Stimulated activated CD8-positive, alpha-beta memory T cell treated with anti-CD3 and anti-CD28 coated beads, Interleukin-7, amount 100 ng/mL, for 48 hours (primary cell): ENCODE measurements around the gene ACAT2.
"Not testable (repeated sequence)": the region's sequence is repeated elsewhere in the genome, so short reads cannot be mapped to it uniquely, and the experiment has no call there.

Experiments
- DNase-seq, 2 donors: peaks; one replicate each; pipeline ENCODE4 v3.0.0-alpha.2; 2020; ENCODE audit warnings: low read depth in 1 of 2; ENCODE audit errors: extremely low read depth in 1 of 2

Gene ACAT2

GRCh38 chr6:159729598-159730331 is 32.1 kb upstream of the ACAT2 start:
- no peak for DNase-seq

- DNase-seq: no peak
These were observed 31.5 kb upstream of the ACAT2 start for GRCh38 chr6:159730332-159730676.

GRCh38 chr6:159732550-159732949 is 29.3 kb upstream of the ACAT2 start:
- not testable (repeated sequence) for DNase-seq

- not testable (repeated sequence) for DNase-seq
These were observed 28.4 kb upstream of the ACAT2 start for GRCh38 chr6:159733395-159733794.

DNA sequence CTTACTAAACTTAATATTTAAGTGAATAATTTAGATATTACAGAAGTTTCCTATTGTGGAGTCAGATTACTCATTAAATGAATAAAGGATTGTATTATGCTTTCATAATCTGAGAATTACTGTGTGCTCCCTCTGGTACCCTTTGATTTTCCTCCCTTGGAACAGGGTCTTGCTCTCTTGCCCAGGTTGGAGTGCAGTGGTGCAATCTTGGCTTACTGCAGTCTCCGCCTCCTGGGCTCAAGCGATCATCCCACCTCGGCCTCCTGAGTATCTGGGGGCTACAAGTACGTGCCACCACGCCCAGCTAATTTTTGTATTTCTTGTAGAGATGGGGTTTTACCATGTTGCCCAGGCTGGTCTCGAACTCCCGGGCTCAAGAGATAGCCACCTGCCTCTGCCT is 24.9 kb upstream of the ACAT2 start:
- no peak for DNase-seq

DNA sequence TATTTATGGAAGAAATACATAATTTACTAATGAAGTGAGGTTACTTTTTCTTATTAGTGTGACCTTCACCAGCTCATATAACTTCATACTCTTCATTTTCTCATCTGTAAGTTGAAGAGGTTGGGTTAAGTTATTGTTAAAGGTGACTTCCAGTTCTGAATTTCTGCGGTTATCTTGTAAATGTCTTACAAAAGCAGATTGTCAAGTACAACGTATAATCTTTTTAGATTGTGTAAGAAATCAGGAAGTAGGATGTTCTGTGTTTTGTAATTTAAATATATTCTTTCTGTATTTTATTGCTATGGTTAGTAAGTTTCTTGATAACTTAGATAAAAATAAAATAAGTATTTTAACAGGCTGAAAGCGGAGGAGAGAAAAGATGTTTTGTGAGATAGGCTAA is 22.5 kb upstream of the ACAT2 start:
- no peak for DNase-seq

GRCh38 chr6:159742165-159742564 is 19.7 kb upstream of the ACAT2 start:
- no peak for DNase-seq

DNA sequence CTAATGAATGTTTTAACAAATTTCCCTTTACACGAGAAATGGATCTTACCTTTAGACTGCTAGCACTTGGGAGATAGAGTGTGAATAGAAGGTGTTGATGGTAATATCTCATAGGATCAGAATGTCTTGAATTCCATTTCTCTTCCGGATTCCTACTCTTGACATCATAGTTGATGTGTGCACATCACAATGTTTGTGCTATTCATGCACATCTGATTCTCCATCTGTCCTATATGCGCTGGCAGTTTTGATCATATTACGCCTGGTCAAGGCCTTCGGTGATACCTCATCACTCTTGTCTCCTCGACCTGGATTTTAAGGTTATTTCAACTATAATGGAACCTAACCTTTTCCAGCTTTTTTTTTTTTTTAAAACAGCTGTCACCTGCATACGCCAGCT is 16.8 kb upstream of the ACAT2 start:
- no peak for DNase-seq

GRCh38 chr6:159746759-159747158 is 15.1 kb upstream of the ACAT2 start:
- no peak for DNase-seq

DNA sequence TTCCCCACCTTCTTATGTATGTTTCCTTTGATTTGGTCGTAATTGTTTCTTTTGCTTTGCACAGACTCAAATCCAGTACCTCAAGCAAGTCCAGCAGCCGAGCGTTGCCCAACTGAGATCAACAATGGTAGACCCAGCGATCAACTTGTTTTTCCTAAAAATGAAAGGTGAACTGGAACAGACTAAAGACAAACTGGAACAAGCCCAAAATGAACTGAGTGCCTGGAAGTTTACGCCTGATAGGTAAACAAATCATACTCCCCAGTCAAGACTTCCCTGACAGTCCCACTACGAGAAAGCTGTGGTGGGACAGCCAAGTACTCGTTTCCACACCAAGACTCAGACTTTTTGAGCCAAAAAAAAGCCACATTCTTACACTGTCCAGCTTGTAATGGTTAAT is 13.7 kb upstream of the ACAT2 start:
- DNase-seq: not testable (repeated sequence)

DNA sequence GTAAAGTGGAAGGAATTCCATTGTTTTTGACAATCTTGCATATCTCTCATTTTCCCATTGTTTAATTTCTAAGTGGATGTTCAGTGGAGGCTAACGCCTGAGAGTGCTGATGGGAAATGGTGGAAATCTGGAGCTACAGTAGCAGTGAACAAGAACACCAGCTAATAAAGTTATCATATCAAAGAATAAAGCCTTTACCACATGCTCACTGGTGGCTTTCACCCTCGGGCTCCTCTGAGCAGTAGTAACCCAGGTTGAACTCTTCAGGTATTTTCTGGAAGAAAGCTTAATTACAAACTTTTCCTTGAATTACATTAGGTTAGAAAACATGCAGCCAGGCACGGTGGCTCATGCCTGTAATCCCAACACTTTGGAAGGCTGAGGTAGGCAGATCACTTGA is 10.4 kb upstream of the ACAT2 start:
- no peak for DNase-seq

DNA sequence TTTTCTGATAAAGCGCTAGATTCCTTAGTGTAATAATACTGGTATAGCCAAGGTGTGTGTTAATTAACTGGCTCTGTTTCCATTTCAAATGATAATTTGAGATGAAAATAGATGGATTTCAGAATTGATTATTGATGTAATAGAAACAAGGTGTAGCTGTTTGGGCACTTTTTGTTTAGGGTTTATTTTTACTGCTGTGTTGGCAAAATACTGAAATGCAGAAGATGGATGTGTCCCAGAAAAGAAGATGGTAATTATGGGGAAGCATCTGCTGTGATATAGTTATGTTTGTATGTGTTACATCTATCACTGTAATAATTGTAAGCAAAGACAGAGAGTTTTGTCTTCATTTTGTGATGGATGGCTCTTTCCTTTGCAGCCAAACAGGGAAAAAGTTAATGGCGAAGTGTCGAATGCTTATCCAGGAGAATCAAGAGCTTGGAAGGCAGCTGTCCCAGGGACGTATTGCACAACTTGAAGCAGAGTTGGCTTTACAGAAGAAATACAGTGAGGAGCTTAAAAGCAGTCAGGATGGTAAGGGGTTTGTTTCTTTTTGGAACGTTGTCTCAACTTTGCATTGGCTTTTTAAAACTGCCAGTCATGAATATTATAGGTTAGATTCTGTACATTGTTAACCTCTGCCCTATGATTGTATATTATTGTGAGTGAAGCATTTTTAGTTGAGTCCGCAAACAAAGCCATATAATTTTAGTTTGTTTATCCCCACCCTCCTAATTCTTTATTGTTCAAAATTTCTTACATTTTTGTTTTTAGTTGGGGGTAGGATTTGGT is 8.6 kb upstream of the ACAT2 start:
- no peak for DNase-seq

DNA sequence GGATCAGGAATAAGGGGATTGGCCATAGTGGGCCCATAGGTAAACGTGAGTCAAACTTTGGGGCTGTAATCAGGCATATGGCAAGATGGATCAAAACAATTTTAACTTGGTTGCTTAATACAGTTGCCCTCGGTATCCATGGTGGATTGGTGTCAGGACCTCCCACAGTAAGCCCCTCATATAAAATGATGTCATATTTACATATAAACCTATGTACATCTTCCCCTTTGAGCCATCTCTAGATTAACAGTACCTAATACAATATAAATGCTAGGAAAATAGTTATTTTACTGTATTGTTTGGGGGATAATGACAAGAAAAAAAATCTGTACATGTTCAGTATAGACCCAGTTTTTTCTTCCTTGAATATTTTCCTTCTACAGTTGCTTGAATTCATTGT is 7.4 kb upstream of the ACAT2 start:
- DNase-seq: no peak

DNA sequence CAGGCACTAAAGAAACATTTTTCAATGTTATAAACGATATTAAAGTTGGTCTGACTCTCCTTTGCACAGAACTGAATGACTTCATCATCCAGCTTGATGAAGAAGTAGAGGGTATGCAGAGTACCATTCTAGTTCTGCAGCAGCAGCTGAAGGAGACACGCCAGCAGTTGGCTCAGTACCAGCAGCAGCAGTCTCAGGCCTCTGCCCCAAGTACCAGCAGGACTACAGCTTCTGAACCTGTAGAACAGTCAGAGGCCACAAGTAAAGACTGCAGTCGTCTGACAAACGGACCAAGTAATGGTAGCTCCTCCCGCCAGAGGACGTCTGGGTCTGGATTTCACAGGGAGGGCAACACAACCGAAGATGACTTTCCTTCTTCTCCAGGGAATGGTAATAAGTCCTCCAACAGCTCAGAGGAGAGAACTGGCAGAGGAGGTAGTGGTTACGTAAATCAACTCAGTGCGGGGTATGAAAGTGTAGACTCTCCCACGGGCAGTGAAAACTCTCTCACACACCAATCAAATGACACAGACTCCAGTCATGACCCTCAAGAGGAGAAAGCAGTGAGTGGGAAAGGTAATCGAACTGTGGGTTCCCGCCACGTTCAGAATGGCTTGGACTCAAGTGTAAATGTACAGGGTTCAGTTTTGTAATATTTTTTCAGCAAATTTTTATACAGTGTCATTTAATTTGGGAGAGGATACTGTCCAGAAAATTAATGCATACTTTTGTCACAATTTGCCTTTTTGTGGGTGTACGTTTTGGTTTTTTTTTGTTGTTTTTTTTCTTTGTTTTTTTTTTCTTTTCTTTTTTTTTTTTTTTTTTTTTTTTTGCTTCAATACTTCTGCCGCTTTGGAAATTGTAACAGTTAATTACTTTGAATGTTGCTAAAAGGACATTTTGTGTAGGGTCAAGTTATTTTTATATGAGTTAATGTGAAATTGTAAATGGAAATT is 6.6 kb upstream of the ACAT2 start:
- no peak for DNase-seq

GRCh38 chr6:159756508-159756907 is 5.3 kb upstream of the ACAT2 start:
- no peak for DNase-seq

- DNase-seq: no peak
These were observed 3.5 kb upstream of the ACAT2 start for GRCh38 chr6:159758031-159759001.

- DNase-seq: no peak
These were observed 2.2 kb upstream of the ACAT2 start for GRCh38 chr6:159759645-159760044.

GRCh38 chr6:159760602-159761057 is 1.2 kb upstream of the ACAT2 start:
- no peak for DNase-seq

- peak in 1 of 2 donors; percentile 5 for DNase-seq
These were observed 544 bp upstream of the ACAT2 start for GRCh38 chr6:159761129-159761872.
